SJCRH30 (cell line): ENCODE results near the gene MCF2L2. TPM values are rescaled to one million over a fixed set of nuclear protein-coding genes. Genes with fewer than 3 reads are reported as not detected.

ENCODE experiments used
- DNase-seq, 2 experiments: peaks; one replicate each; pipeline ENCODE4 v3.0.0-alpha.2; 2015 to 2020
- H3K27ac ChIP-seq: fragments of 250-450 bp; sonication (Bioruptor Pico); 2 replicates; pipeline ENCODE4 v1.5.1; 2020; ENCODE audit warnings: mild to moderate bottlenecking, moderate library complexity
- H3K27me3 ChIP-seq: fragments of 250-450 bp; sonication (Bioruptor Pico); 2 replicates; pipeline ENCODE4 v1.5.1; 2020; ENCODE audit warnings: mild to moderate bottlenecking, moderate library complexity
- H3K36me3 ChIP-seq: fragments of 250-450 bp; sonication (Bioruptor Pico); 2 replicates; pipeline ENCODE4 v1.5.1; 2020; ENCODE audit warnings: mild to moderate bottlenecking, moderate library complexity
- H3K4me1 ChIP-seq: fragments of 250-450 bp; sonication (Bioruptor Pico); 2 replicates; pipeline ENCODE4 v1.5.1; 2020; ENCODE audit warnings: mild to moderate bottlenecking, moderate library complexity
- H3K4me3 ChIP-seq: fragments of 250-450 bp; sonication (Bioruptor Pico); 2 replicates; pipeline ENCODE4 v1.5.1; 2020; ENCODE audit warnings: mild to moderate bottlenecking, moderate library complexity
- H3K9me3 ChIP-seq: fragments of 250-450 bp; sonication (Bioruptor Pico); replicated peaks from 2 replicates; pipeline ENCODE4 v1.5.1; 2020; ENCODE audit warnings: mild to moderate bottlenecking, moderate library complexity
- total RNA-seq: library from RNA; depleted of rRNA; stranded (reverse); fragments of >200 nt; shearing (Covaris generic); gene quantifications from 2 replicates; pipeline ENCODE4 v1.2.3, GENCODE V29; 2014

MCF2L2 gene
- total RNA-seq, 1 experiment from 2014 or later = 0.12 TPM

- H3K4me1 ChIP-seq = no peaks in the 10 kb centered on the region
- H3K27ac ChIP-seq = no peak overlapping the region
- no peaks in the 10 kb centered on the region for H3K36me3 ChIP-seq
- no peaks in the 10 kb centered on the region for H3K9me3 ChIP-seq
- DNase-seq = no peak
- H3K27me3 ChIP-seq = no peaks in the 10 kb centered on the region
- no peak overlapping the region for H3K4me3 ChIP-seq
Observed at GRCh38 chr3:183319371-183319770, 109.0 kb downstream of the MCF2L2 start.

DNA sequence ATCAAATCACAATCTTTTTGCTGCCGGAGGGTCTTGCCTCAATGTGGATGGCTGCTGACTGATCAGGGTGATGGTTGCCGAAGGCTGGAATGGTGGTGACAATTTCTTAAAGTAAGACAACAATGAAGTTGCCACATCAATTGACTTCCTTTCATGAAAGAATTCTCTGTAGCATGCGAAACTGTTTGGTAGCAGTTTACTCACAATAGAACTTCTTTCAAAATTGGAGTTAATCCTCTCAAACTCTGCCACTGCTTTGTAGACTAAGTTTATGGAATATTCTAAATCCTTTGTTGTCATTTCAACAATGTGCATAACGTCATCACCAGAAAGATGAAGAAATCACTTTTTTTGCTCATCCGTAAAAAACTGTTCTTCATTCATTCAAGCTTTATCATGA is 109.5 kb downstream of the MCF2L2 start:
- Histone ChIP-seq H3K36me3 (no peaks in the 10 kb centered on the region), H3K9me3 (no peaks in the 10 kb centered on the region), H3K4me1 (no peaks in the 10 kb centered on the region), H3K27me3 (no peaks in the 10 kb centered on the region), H3K27ac (no peak overlapping the region), H3K4me3 (no peak overlapping the region)
- no peak for DNase-seq

DNA sequence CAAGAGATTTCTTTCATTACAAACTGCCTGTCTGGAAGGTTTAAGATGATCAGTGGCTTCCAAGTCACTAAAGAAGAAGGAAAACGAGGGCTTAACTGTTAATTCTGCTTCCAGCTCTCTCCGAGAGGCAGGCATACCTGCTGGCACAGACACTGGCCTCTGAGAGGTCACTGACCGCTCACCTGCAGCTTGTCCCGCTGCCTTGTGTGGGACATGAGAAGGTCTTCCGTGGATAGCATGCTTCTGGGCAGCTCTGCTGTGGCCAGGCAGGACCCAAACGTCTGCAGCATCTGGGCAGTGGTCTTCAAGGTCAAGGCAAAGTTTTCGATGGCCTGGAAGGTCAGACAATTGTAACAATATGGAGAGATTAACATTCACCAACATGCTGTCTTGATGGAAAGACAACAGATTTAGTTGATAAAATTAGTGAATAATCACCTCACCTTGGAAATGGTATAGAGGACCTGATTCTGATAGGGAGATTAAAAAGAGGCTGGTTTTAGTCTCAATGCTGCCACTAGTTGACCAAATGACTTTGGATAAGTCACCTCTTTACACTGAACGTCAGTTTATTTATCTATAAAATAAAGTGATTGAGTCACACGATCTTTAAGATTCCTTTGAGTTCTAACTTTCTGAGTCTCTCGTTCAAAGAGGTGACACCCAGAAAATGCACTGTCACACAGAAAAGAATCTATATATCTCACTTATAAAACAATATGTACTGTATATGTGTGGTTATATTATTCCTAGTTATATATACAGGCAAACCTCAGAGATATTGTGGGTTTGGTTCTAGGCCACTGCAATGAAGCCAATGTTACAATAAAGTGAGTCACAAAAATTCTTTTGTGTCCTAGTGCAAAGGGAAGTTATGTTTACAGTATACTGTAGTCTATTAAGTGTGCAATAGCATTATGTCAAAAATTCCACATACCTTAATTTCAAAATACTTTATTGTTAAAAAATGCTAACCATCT is 110.2 kb downstream of the MCF2L2 start:
- no peaks in the 10 kb centered on the region for H3K27me3 ChIP-seq
- no peaks in the 10 kb centered on the region for H3K9me3 ChIP-seq
- H3K4me3 ChIP-seq = no peak overlapping the region
- no peak for DNase-seq
- H3K27ac ChIP-seq = no peak overlapping the region
- H3K4me1 ChIP-seq = no peaks in the 10 kb centered on the region
- H3K36me3 ChIP-seq = no peaks in the 10 kb centered on the region

DNA sequence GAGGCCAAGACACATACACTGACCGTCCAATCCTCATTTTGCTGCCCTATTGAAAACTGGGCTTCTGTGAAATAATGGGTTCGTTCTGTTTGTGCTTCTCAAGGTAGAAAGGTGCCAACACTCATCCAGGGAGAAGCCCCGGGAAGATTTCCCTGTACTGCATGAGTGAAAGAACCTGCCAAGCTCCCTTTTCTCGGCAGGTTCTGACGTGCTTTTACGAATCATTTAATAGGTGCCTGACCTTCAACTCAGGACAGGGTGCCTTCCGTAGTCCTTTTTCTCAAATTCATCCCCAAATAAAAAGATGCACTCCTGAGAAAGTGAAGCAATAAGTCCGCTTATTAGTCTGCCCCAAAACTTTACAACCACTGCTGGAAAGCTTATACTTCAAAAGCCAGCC is 111.1 kb downstream of the MCF2L2 start:
- Histone ChIP-seq H3K27ac (no peak overlapping the region), H3K9me3 (no peaks in the 10 kb centered on the region), H3K4me1 (no peaks in the 10 kb centered on the region), H3K27me3 (no peaks in the 10 kb centered on the region), H3K4me3 (no peak overlapping the region), H3K36me3 (no peaks in the 10 kb centered on the region)
- no peak for DNase-seq

- Histone ChIP-seq H3K9me3 (no peaks in the 10 kb centered on the region), H3K27me3 (no peaks in the 10 kb centered on the region), H3K4me3 (no peak overlapping the region), H3K36me3 (no peaks in the 10 kb centered on the region), H3K27ac (no peak overlapping the region), H3K4me1 (no peaks in the 10 kb centered on the region)
- DNase-seq = no peak
Observed at GRCh38 chr3:183315739-183316138, 112.7 kb downstream of the MCF2L2 start.

GRCh38 chr3:183313764-183314163 is 114.7 kb downstream of the MCF2L2 start:
- Histone ChIP-seq H3K9me3 (no peaks in the 10 kb centered on the region), H3K27me3 (no peaks in the 10 kb centered on the region), H3K36me3 (no peaks in the 10 kb centered on the region), H3K4me3 (no peak overlapping the region), H3K4me1 (no peaks in the 10 kb centered on the region), H3K27ac (no peak overlapping the region)
- DNase-seq = no peak

DNA sequence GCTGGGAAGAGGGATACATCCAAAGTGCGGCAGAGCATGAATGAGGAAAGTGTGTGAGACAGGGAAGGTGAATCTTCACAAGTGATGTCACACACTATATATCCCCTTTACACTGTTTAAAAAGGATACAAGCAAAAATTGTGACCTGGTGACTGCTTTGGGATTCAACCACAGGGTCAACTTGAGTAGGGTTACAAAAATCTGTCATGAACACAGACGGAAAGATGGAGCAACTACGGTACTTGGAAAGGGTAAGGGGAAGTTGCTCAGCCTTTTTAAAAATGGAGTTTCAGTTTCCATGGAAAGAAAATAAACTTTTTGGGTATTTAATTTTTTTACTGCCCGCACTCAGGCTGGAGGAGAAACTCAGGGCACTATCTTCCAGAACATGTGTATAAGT is 115.1 kb downstream of the MCF2L2 start:
- H3K36me3 ChIP-seq = no peaks in the 10 kb centered on the region
- H3K27ac ChIP-seq = no peak overlapping the region
- no peak overlapping the region for H3K4me3 ChIP-seq
- no peak for DNase-seq
- H3K4me1 ChIP-seq = no peaks in the 10 kb centered on the region
- H3K9me3 ChIP-seq = no peaks in the 10 kb centered on the region
- H3K27me3 ChIP-seq = no peaks in the 10 kb centered on the region

- Histone ChIP-seq H3K27me3 (no peaks in the 10 kb centered on the region), H3K27ac (no peak overlapping the region), H3K4me1 (peaks cover under 1% of the 10 kb centered on the region; the same call in 1 of the 2 replicates), H3K36me3 (no peaks in the 10 kb centered on the region), H3K4me3 (no peak overlapping the region), H3K9me3 (no peaks in the 10 kb centered on the region)
- DNase-seq = no peak
Observed at GRCh38 chr3:183312433-183312832, 116.0 kb downstream of the MCF2L2 start.

- no peaks in the 10 kb centered on the region for H3K9me3 ChIP-seq
- DNase-seq = no peak
- H3K4me3 ChIP-seq = no peak overlapping the region
- no peaks in the 10 kb centered on the region for H3K27me3 ChIP-seq
- H3K4me1 ChIP-seq = peaks cover 11% of the 10 kb centered on the region
- no peaks in the 10 kb centered on the region for H3K36me3 ChIP-seq
- no peak overlapping the region for H3K27ac ChIP-seq
Observed at GRCh38 chr3:183310936-183311335, 117.5 kb downstream of the MCF2L2 start.

DNA sequence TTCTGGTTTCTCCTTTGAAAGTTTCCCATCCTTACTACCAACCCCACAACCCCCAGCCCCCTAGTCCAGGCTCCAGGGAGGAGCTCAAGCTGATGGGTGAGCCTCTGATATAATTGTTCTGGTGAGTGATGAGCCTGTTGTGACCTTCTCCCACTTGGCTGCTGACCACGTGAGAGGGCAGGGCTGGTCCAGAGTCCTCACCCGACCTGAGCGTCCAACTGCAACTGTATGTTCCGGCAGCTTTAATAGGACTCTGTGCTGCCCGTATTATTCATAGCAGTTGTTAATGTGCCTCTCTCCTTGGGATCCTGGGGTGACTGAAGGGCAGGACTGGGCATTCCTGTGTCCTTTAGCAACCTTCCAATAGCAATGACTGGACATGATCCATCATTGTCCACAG is 119.1 kb downstream of the MCF2L2 start:
- Histone ChIP-seq H3K9me3 (no peaks in the 10 kb centered on the region), H3K36me3 (no peaks in the 10 kb centered on the region), H3K27me3 (no peaks in the 10 kb centered on the region), H3K4me3 (no peak overlapping the region), H3K4me1 (peaks cover 11% of the 10 kb centered on the region), H3K27ac (no peak overlapping the region)
- DNase-seq = no peak

DNA sequence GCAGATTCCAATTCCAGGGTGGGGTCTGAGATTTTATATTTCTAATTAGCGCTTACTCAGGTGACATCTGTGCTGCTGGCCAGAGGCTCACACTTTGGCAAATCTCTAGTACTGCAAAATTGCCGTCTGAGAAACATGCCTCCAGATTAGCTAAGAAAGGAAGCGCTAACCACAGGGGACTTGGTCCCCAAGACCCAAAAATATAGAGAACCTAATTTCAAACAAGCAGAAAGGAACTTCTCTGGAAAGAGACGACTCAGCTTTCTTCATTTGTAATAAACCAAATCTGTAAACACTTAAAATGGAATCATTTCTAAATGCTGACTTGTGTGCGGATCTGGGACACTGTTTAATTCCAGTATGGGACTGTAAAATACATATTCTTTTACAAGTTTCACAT is 119.7 kb downstream of the MCF2L2 start:
- Histone ChIP-seq H3K27me3 (no peaks in the 10 kb centered on the region), H3K9me3 (no peaks in the 10 kb centered on the region), H3K36me3 (no peaks in the 10 kb centered on the region), H3K4me3 (no peak overlapping the region), H3K4me1 (peaks cover 11% of the 10 kb centered on the region), H3K27ac (no peak overlapping the region)
- no peak for DNase-seq

GRCh38 chr3:183307749-183308148 is 120.7 kb downstream of the MCF2L2 start:
- H3K4me3 ChIP-seq = no peak overlapping the region
- H3K27ac ChIP-seq = no peak overlapping the region
- H3K9me3 ChIP-seq = no peaks in the 10 kb centered on the region
- H3K36me3 ChIP-seq = no peaks in the 10 kb centered on the region
- no peak for DNase-seq
- H3K4me1 ChIP-seq = peaks cover 11% of the 10 kb centered on the region
- no peaks in the 10 kb centered on the region for H3K27me3 ChIP-seq

DNA sequence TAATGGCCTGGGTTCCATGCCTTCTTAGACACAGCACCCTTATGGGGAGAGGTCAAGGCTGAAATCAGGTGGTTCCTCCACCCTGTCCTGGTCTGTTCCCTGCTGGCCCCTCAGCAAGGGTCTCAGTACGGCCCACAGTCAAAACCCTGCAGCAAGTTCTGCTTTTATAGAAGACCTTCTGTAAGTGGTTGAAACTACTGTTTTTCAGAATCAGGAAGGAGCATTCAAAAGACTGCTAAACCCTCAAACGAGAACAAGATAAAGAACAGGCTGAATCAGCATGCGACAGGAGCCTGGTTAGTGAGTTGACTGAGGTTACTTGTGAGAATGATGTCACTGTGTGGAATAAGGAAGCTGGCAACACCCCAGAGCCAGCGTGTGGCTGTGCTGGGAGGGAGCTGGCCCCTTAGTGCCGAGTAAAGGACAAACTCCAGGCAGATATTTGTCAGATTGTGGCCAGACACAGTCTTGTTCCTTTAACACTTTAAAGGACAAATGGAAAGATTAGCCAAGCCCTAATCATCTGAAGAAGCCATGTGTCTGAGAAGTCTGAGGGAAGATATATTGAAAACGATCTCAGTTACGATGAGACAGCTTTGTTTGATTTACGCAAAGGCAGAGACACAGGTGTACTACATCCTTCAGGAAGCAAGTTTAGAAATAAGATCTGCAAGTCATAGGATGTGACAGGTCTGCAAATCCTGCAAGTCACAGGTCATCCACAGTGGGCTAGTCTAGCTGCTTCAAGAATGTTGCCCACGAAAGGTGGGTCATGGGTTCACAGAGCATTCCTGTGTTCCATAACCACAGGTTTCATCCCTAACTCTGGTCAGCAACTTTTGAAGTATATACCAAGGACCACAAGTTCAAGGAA is 121.4 kb downstream of the MCF2L2 start:
- Histone ChIP-seq H3K4me1 (peaks cover 11% of the 10 kb centered on the region), H3K27me3 (no peaks in the 10 kb centered on the region), H3K36me3 (no peaks in the 10 kb centered on the region), H3K27ac (no peak overlapping the region), H3K9me3 (no peaks in the 10 kb centered on the region), H3K4me3 (0 out of 2 replicates have a peak overlapping the region, but pooled peaks have one; percentile 13)
- peak; percentile 38 to 53 for DNase-seq

DNA sequence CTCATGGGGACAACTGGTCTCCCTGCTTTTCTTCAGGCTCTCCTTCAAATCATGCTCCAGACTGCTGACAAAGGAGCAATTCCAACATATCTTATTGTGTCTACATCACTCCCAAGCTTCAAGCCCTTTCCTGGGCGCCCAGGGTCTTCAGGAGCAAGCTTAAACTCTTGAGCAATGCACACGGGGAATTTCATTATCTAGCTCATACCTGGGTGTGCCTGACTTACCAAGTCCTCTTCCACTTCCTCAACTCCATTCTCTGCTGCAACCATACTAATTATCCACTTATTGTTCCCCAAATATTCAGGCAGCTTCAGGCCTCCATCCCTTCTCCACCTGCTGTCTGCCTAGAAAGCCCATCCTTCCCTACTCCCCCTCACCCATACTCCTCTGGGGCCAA is 124.7 kb downstream of the MCF2L2 start:
- peaks cover 26% of the 10 kb centered on the region for H3K4me1 ChIP-seq
- H3K36me3 ChIP-seq = no peaks in the 10 kb centered on the region
- no peaks in the 10 kb centered on the region for H3K9me3 ChIP-seq
- no peak overlapping the region for H3K4me3 ChIP-seq
- H3K27ac ChIP-seq = no peak overlapping the region
- no peaks in the 10 kb centered on the region for H3K27me3 ChIP-seq
- no peak for DNase-seq

- H3K4me1 ChIP-seq = peaks cover 32% of the 10 kb centered on the region
- no peak overlapping the region for H3K27ac ChIP-seq
- no peaks in the 10 kb centered on the region for H3K27me3 ChIP-seq
- H3K9me3 ChIP-seq = no peaks in the 10 kb centered on the region
- H3K4me3 ChIP-seq = no peak overlapping the region
- no peak for DNase-seq
- no peaks in the 10 kb centered on the region for H3K36me3 ChIP-seq
Observed at GRCh38 chr3:183301937-183302580, 126.4 kb downstream of the MCF2L2 start.
